Measurements from ENCODE around the gene HOXA2. TPM values are rescaled to one million over a fixed set of nuclear protein-coding genes. Genes with fewer than 3 reads are reported as not detected.

HOXA2 gene
- total RNA-seq, 2 donors from 2014 or later = not detected

- H3K9me3 Mint-ChIP-seq = peaks cover 24% of the 10 kb centered on the region
- H3K27me3 ChIP-seq (ENCODE audit: control insufficient read depth, insufficient read depth, low read length, poor library complexity, severe bottlenecking) = peaks cover 100% of the 10 kb centered on the region
- H3K4me3 Mint-ChIP-seq = peak overlapping the region; percentile 16
- peaks cover 28% of the 10 kb centered on the region for H3K9me3 ChIP-seq (ENCODE audit: control insufficient read depth, low read length)
- DNase-seq = peak; percentile 90
- H3K36me3 Mint-ChIP-seq (ENCODE audit: low read depth) = no peaks in the 10 kb centered on the region
- no peaks in the 10 kb centered on the region for H3K4me1 ChIP-seq (ENCODE audit: control insufficient read depth, insufficient read depth, low read length)
- H3K9ac ChIP-seq (ENCODE audit: extremely low read depth, low read length, poor library complexity, severe bottlenecking) = no peak overlapping the region
- H3K27ac Mint-ChIP-seq = no peak overlapping the region
- TF ChIP-seq CTCF (conservative IDR thresholded peaks at IDR 0.05) = peak; percentile 86
- peaks cover 100% of the 10 kb centered on the region for H3K27me3 Mint-ChIP-seq (ENCODE audit: insufficient read depth)
- no peaks in the 10 kb centered on the region for H3K4me1 Mint-ChIP-seq
- H3K36me3 ChIP-seq (ENCODE audit: control insufficient read depth, insufficient read depth, low read length) = no peaks in the 10 kb centered on the region
- H3K4me3 ChIP-seq (ENCODE audit: low read length) = peak overlapping the region; percentile 49
- 4 to 5% methylated on average over 34 to 58 of the region's 58 CpGs for WGBS, 2 experiments (ENCODE audit: insufficient coverage in 1 of 2, insufficient read length in 1 of 2)
- no peak overlapping the region for H3K27ac ChIP-seq (ENCODE audit: low read depth, low read length)
Measured at GRCh38 chr7:27150568-27151340, 48.3 kb upstream of the HOXA2 start.

- H3K36me3 Mint-ChIP-seq (ENCODE audit: low read depth) = no peaks in the 10 kb centered on the region
- no peak overlapping the region for H3K4me3 Mint-ChIP-seq
- no peak overlapping the region for H3K4me3 ChIP-seq (ENCODE audit: low read length)
- peaks cover 22% of the 10 kb centered on the region for H3K9me3 Mint-ChIP-seq
- no peak for DNase-seq
- H3K4me1 ChIP-seq (ENCODE audit: control insufficient read depth, insufficient read depth, low read length) = no peaks in the 10 kb centered on the region
- H3K36me3 ChIP-seq (ENCODE audit: control insufficient read depth, insufficient read depth, low read length) = no peaks in the 10 kb centered on the region
- 44 to 65% methylated on average over 5 to 13 of the region's 13 CpGs for WGBS, 2 experiments (ENCODE audit: insufficient coverage in 1 of 2, insufficient read length in 1 of 2)
- H3K4me1 Mint-ChIP-seq = no peaks in the 10 kb centered on the region
- H3K27ac Mint-ChIP-seq = no peak overlapping the region
- TF ChIP-seq CTCF (conservative IDR thresholded peaks at IDR 0.05) = no peak
- H3K27ac ChIP-seq (ENCODE audit: low read depth, low read length) = no peak overlapping the region
- H3K27me3 ChIP-seq (ENCODE audit: control insufficient read depth, insufficient read depth, low read length, poor library complexity, severe bottlenecking) = peaks cover 100% of the 10 kb centered on the region
- H3K9me3 ChIP-seq (ENCODE audit: control insufficient read depth, low read length) = peaks cover 21% of the 10 kb centered on the region
- peaks cover 100% of the 10 kb centered on the region for H3K27me3 Mint-ChIP-seq (ENCODE audit: insufficient read depth)
- H3K9ac ChIP-seq (ENCODE audit: extremely low read depth, low read length, poor library complexity, severe bottlenecking) = no peak overlapping the region
Measured at GRCh38 chr7:27149842-27150567, 47.5 kb upstream of the HOXA2 start.

- no peak for TF ChIP-seq CTCF (conservative IDR thresholded peaks at IDR 0.05)
- H3K27me3 ChIP-seq (ENCODE audit: control insufficient read depth, insufficient read depth, low read length, poor library complexity, severe bottlenecking) = peaks cover 100% of the 10 kb centered on the region
- peaks cover 19% of the 10 kb centered on the region for H3K9me3 ChIP-seq (ENCODE audit: control insufficient read depth, low read length)
- no peak overlapping the region for H3K4me3 ChIP-seq (ENCODE audit: low read length)
- peak; percentile 19 for DNase-seq
- H3K9me3 Mint-ChIP-seq = peaks cover 15% of the 10 kb centered on the region
- no peaks in the 10 kb centered on the region for H3K36me3 ChIP-seq (ENCODE audit: control insufficient read depth, insufficient read depth, low read length)
- WGBS, 2 experiments (ENCODE audit: insufficient coverage in 1 of 2, insufficient read length in 1 of 2) = 38 to 40% methylated on average over 18 to 30 of the region's 30 CpGs
- no peaks in the 10 kb centered on the region for H3K36me3 Mint-ChIP-seq (ENCODE audit: low read depth)
- no peak overlapping the region for H3K27ac ChIP-seq (ENCODE audit: low read depth, low read length)
- H3K27me3 Mint-ChIP-seq (ENCODE audit: insufficient read depth) = peaks cover 100% of the 10 kb centered on the region
- no peaks in the 10 kb centered on the region for H3K4me1 ChIP-seq (ENCODE audit: control insufficient read depth, insufficient read depth, low read length)
- H3K9ac ChIP-seq (ENCODE audit: extremely low read depth, low read length, poor library complexity, severe bottlenecking) = no peak overlapping the region
- H3K4me1 Mint-ChIP-seq = no peaks in the 10 kb centered on the region
- no peak overlapping the region for H3K4me3 Mint-ChIP-seq
- no peak overlapping the region for H3K27ac Mint-ChIP-seq
Measured at GRCh38 chr7:27148756-27149641, 46.5 kb upstream of the HOXA2 start.
